ENCODE results near the gene MAP3K12.

GRCh38 chr12:53536962-53537361 is 37.7 kb upstream of the MAP3K12 start:
- TF ChIP-seq CTCF (IDR thresholded peaks at IDR 0.05; ENCODE audit: poor library complexity, severe bottlenecking) (no peak), POLR2AphosphoS5 (IDR thresholded peaks at IDR 0.05) (no peak), EZH2 (IDR thresholded peaks at IDR 0.05; ENCODE audit: borderline replicate concordance, insufficient read depth, low read length, poor library complexity, severe bottlenecking) (no peak), RAD21 (conservative IDR thresholded peaks at IDR 0.05) (no peak)
- TF ChIP-seq, protein P1, sequence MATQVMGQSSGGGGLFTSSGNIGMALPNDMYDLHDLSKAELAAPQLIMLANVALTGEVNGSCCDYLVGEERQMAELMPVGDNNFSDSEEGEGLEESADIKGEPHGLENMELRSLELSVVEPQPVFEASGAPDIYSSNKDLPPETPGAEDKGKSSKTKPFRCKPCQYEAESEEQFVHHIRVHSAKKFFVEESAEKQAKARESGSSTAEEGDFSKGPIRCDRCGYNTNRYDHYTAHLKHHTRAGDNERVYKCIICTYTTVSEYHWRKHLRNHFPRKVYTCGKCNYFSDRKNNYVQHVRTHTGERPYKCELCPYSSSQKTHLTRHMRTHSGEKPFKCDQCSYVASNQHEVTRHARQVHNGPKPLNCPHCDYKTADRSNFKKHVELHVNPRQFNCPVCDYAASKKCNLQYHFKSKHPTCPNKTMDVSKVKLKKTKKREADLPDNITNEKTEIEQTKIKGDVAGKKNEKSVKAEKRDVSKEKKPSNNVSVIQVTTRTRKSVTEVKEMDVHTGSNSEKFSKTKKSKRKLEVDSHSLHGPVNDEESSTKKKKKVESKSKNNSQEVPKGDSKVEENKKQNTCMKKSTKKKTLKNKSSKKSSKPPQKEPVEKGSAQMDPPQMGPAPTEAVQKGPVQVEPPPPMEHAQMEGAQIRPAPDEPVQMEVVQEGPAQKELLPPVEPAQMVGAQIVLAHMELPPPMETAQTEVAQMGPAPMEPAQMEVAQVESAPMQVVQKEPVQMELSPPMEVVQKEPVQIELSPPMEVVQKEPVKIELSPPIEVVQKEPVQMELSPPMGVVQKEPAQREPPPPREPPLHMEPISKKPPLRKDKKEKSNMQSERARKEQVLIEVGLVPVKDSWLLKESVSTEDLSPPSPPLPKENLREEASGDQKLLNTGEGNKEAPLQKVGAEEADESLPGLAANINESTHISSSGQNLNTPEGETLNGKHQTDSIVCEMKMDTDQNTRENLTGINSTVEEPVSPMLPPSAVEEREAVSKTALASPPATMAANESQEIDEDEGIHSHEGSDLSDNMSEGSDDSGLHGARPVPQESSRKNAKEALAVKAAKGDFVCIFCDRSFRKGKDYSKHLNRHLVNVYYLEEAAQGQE (IDR thresholded peaks at IDR 0.05; ENCODE audit: borderline replicate concordance), result no peak

Measured in neural cell (in vitro differentiated cells).